GM12892 (cell line): ENCODE results near the gene GASK1B.

ENCODE experiments used
- POLR2A ChIP-seq: IDR thresholded peaks from 2 replicates; pipeline ENCODE4 v1.6.1; 2011; ENCODE audit warnings: low read depth, low read length, control low read depth
- POLR2AphosphoS5 ChIP-seq: IDR thresholded peaks from 2 replicates; pipeline ENCODE4 v1.6.1; 2011; ENCODE audit warnings: low read depth, low read length, control low read depth

- no peak for TF ChIP-seq POLR2AphosphoS5
- no peak for TF ChIP-seq POLR2A
Observed at GRCh38 chr4:158189422-158189821, 16.6 kb upstream of the GASK1B start.
